ENCODE results near the gene SERPINB2.

The SERPINB2 gene, protein sequence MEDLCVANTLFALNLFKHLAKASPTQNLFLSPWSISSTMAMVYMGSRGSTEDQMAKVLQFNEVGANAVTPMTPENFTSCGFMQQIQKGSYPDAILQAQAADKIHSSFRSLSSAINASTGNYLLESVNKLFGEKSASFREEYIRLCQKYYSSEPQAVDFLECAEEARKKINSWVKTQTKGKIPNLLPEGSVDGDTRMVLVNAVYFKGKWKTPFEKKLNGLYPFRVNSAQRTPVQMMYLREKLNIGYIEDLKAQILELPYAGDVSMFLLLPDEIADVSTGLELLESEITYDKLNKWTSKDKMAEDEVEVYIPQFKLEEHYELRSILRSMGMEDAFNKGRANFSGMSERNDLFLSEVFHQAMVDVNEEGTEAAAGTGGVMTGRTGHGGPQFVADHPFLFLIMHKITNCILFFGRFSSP

DNA sequence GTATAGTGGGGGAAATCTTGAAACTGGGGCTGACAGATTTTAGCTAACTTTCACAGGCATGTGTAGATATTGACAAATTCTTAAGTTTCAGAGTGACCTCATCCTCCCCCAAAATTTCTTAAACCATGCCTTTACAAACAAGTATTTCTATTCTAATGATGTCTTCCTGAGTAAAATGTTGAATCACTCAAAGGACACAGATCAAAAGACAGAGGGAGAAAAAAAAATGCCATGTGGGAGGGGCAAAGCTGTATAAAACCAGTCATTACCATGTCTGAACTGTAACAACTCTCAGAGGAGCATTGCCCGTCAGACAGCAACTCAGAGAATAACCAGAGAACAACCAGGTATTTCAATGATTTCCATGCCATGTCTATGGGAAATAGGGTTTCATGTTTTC lies at the start of gene SERPINB2:
TSS of gene SERPINB2 (plus strand) at position 282 of the 400 bp plus-strand sequence. CDS start 3,740 bp downstream, outside the sequence.
- DNase-seq: no peak

DNA sequence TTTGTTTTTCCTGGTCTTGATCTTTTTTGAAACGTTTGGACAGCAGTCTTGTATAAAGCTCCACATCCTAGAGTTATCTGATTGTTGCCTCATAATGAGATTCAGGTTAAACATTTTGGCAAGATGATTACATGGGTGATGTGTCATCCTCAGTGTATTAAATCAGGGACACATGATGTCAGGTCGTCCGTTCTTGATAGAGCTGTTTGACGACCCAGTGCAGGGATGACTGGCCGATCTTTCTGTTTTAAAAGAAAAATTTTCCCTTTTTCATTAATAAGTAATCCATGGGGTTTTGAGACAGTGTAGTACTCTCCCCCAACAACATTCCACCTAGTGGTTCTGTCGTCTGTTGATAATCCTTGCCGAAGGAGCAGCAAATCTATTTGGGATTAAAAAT lies 44.5 kb upstream of the SERPINB2 start:
- DNase-seq: no peak

DNA sequence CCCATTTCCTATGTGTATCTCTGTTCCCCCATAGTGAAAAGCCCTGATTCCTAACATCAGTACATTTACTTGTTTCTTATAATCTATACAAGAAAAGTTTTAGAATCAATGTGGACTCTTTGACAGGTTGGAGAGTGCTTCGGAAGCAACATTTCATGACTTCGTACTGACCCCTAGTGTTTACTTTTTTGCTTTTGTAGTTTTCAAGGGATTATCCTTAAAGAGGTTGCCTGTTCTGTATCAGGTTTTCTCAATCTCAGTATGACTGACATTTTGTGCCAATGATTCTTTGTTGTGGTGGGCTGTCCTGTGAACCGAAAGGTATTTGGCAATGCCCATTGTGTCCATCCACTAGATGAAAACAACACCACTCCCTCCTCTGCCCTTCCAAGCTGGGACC lies 43.3 kb upstream of the SERPINB2 start:
- DNase-seq: no peak

DNA sequence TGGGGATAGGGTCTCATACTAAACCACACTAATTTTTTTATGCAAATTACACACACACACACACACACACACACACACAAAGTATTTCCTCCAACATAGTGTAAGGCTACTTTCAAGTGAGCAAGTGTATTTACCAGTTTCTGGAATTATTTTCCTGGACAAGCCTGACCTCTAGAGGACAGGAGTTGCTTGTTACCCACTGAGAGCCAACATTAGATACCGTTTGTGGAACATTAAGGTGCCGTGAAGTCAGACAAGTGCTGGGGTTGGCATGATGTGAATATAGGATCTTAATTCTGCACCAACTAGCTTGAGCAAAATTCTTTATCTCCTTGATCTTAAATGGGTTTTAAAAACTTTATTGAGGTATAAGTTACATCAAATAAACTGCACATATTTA lies 39.3 kb upstream of the SERPINB2 start:
- DNase-seq: no peak

DNA sequence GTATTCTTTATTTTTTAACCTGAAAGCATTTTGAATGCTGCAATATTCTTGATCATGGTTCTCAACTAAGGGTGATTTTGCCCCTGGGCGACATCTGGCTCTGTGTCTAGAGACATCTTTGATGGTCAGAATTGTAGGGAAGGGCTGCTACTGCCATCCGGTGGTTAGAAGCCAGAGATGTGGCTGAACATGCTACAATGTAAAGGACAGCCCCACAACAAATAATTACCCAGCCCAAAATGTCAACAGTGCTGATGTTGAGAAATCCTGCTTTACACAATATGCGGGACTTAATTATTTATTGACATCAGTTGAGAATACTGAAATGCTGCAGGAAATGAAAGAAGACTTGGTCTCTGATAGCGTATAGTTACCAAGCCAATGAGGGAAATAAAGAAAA lies 37.5 kb upstream of the SERPINB2 start:
- DNase-seq: no peak

DNA sequence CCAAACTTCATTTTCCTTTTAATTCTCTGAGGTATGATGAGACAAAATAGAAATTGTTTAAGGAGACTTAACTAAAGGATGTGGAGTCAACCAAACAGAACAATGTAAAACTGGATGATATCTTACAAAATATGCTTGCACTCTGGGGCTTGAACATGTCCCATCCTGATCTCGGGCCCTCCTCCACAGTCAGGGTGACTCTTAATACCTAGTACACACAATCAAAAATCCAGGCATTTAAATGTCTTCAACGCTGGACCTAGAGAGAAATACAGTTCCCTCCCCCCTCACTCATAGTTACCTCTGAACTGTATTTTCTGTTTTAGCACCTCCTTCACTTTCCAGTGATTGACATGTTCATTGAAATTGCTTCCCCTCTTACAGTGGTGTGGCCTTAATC lies 36.9 kb upstream of the SERPINB2 start:
- no peak for DNase-seq

DNA sequence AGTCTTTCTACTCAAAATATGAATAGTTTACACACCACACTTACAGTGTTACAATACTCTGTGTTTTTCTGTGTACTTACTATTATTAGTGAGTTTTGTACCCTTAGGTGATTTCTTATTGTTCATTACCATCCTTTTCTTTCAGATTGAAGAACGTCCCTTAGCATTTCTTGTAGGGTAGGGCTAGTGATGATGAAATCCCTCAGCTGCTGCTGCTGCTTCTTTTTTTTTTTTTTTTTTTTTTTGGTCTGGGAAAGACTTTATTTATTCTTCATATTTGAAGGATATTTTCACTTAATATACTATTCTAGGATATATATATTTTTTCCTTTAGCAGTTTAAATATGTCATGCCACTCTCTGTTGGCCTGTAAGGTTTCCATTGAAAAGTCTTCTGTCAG lies 29.0 kb upstream of the SERPINB2 start:
- no peak for DNase-seq

DNA sequence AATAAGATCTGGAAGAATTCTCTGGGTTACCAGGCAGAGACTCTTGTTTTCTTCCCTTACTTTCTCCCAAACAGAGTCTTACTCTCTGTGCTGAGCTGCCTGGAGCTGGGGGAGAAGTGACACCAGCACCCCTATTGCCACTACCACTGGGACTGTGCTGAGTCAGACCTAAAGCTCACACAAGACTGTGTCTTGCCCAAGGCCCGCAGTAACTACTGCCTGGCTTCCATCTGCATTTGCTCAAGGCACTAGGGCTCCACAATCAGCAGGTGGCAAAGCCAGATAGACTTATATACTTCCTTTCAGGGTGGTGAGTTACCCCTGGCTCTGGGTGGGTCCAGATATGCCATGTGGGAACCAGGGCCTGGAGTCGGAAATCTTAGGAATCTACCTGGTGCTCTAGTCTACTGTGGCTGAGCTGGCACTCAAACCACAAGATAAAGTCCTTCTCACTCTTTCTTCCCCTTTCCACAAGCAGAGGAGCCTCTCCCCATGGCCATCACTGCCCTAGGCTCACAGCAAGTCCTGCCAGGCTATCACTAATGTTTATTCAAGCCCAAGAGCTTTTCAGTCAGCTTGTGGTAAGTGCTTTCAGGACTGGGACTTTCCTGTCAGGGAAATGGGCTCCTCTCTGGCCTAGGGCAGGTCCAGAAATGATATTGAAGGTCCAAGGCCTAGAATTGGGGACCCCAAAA lies 27.6 kb upstream of the SERPINB2 start:
- no peak for DNase-seq

DNA sequence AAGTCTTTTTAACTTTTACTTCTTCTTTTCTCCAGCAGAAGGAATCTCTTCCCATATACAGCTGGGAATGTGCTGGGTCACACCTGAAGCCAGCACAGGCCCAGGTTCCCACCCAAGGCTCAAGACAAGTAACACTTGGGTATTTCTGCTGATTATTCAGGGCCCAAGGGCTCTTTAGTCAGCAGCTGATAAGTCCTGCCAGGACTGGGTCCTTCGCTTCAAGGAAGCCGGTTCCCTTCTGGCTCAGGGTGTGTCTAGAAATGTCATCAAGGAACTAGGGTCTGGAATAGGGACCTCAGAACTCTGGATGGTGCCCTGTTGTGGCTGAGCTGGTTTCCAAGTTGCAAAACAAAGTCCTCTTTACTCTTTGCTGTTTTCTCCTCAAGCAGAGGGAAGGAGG lies 27.0 kb upstream of the SERPINB2 start:
- no peak for DNase-seq

DNA sequence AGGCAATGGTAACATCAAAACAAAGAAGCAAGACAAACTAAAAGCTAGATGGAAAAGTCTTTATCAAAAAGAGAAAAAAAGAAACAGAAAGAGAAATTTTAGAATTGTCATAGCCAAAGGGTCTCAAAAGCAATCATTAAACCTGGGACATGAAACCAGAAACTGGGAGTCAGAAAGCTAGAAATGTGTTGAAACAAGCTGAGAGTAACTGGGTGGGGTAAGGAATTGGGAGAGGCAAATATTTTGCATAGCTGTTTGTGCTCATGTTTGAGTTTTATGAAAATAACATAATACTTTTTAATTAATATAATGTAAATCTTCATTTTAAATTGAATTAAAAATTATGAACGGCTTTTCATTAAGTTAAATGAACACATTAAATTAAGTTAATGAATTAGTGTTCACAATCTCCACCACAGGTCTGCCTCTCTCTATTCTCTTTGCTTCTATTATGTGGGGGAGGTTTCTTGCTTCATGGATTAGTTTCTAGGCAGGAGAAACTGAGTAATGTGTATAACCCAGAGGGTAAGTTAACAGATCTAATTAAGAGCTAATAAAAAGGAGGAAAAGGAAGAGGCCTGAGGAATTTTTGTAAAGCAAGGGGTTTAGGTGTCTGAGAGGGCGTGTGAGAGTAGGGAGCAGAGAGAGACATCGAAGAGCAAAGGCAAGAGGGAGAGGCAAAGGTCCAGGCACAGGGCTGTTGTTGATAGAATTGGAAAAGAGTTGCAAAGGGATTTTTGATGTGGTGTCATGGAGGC lies 20.0 kb upstream of the SERPINB2 start:
- no peak for DNase-seq

DNA sequence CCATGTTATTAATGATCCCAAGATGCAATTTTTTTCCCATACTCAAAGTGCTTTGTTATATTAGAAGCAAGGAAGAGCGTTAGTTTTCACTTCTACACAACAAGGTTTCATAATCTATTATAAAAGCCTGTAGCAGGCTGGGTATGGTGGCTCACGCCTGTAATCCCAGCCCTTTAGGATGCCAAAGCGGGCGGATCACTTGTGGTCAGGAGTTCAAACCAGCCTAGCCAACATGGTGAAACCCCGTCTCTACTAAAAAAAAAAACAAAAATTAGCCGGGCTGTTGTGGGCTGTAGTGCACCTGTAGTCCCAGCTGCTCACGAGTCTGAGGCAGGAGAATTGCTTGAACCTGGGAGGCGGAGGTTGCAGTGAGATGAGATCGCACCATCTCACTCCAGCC lies 19.0 kb upstream of the SERPINB2 start:
- DNase-seq: no peak

DNA sequence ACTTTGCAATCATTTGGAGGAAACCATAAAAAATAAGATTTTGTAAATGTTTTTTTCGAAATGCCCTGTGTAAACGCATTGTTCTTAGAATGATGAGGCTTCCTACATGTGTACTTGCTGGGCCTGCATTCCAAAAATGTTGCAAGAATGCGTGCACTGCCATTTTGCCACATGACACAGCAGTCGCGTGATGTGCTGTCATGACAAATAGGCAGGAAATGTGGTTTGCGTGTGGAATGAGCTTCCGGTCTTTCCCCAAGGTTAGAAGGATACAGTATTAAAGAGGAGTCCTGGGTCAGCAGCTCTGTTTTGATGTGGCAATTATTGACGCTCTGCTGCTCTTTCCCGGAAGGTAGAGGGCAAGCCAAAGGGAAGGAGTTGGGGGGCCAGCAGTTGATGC lies 18.1 kb upstream of the SERPINB2 start:
- no peak for DNase-seq

DNA sequence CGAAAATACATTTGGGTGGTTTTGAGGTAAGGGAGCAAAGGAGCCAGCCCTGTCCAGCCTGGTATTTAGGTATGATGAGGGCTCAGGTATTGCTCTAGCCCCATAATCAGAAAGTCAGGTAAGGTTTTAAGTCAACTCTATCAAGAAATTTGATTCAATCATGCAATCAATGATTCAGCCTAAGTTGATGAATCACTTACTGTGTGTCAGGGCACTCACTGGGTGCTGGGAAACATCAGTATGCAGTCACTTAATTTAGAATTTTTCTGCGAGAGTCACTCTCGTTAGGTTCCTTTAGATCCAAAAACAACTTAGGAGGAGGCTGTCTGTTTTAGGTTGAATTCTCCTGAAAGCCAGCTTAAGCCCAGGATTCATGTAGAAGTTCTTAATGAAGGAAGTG lies 17.7 kb upstream of the SERPINB2 start:
- no peak for DNase-seq

DNA sequence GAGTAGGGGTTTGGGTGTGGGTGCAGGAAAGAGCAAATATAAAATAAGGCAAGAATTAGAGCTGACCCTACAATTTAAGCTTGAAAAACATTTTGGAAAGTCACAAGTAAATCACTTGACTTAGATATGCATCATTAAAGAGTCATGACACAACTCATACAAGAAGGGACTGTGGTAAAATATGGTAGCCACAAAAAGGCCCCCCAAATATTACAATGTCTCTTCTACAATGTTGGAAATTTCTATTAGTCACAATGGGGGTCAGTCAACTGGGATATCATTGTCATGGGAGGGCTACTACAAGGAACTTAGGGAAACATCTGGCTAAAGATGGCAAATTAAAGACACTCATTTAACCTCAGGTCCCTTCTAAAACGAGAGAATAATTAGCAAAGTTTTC lies 15.7 kb upstream of the SERPINB2 start:
- no peak for DNase-seq

DNA sequence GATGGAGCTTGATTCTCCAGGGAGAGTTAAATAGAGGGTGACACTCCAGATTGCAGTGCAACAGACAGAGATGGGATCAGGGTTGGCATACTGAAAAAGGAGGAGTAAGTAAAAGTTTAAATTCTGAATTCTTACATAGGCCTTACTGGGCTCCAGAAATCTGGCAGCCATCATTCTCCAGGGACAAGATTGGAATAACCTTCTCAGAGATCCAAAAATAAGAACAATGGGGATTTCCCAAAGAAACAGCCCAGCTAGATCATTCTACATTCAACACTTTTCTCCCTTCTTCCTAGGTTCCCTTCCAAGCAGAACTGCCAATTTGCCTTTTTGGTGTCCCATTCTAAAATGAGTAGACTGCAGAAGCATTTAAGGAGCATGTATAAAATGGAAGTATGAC lies 14.9 kb upstream of the SERPINB2 start:
- no peak for DNase-seq

DNA sequence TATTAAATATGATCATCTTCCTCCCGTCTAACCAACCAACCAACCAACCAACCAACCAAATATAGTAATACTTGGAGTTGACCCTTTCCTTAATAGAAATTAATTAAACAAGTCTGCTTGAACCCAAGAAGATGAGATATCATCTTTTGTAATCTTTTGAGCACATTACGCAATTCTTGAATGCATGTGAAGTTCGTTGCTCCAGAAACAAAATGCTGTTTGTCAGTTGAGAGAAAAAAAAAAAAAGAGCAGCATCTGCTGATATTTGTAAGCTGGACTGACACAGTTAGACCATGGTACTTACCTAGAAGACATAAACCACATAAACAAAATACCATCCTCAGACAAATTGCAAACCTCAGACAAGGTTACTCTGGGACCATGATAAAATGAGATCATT lies 9.2 kb upstream of the SERPINB2 start:
- DNase-seq: no peak

DNA sequence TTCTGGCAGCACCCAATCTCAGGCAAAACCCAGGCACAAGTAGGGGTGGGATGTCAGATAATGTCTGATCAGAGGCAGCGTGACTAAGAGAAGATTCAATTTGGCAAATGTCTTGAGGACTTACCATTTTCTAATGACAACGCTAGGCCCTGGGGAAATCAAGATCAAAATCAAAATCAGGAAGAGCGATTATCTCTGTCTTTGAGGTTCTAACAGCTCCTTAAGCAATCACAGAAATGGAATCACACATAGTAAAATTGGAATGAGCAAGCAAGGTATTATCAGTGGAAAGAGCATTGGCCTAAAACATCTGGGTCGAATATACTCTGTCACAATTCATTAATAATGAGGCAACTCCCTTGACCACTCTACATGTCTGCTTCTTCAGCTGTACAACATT lies 8.6 kb upstream of the SERPINB2 start:
- DNase-seq: no peak

DNA sequence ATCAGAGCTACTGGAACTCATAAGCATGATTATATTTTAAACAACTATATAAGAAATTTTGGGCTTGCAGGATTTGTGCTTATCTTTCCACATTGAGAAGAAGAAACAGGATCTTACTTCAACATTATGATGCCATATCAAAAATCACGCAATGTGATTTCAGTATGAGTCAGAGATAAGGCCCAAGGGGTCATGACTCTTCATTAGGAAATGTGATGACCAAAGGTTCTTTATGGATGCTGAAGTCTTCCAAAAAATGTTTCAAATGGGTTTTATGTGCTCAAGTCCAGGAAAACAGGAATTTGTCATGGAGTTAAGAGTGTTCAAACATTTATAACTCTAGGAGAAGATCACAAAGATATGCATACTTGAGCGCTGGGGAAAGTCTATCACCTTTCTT lies 7.8 kb upstream of the SERPINB2 start:
- no peak for DNase-seq

DNA sequence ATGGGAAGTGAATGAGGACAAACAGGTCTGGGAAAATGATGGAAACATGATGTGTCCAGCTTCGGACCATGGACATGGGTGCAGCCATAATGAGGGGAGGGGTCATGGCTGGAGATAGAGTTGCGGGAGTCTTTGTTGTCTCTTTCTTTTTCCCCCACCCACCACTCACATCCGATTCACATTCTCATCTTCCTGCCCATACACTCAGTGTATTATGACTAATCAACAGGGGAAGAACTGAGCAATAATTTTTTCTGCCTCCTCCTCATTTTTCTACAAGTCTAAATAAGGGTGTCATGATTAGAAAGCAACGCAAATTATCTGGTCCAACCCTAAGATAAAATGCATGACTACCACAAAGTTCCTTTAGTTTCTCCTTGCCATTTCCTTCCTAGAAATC lies 5.7 kb upstream of the SERPINB2 start:
- DNase-seq: no peak

DNA sequence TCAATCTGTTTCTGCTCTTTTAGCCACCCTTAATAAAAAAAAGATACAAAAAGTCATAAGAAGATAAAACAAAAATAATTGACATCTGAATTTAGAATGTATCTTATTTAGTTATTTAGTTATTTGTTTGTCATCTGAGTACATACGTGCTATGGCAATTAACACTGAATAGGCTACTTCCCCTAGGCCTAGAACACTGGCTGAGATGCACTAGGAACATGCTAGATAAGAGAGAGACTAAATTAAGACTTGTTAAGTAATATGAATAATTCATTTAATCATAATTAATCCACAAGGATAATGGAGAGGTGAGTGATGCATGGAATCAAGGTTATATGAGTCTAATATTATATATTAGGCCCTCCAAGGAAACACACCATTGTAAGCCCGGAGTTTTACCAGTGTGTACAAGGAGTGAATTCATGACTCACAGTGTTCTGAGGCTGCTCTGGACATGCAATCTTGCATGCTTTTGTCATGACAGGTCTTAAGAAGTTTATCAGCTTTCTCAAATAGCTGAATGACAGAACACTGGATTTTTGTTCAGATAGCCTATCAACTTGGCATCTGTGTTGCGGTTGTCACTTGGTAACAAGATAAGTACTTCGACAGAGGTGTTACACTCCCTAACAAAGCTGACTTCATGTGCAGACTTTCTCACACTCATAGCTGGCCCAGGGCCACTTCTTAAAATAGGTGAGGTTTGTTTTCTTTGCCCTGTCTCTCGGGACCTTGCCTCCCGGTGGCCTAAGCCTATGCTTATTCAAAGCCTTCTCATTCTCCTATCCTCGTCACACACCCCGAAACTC lies 5.0 kb upstream of the SERPINB2 start:
- DNase-seq: no peak

DNA sequence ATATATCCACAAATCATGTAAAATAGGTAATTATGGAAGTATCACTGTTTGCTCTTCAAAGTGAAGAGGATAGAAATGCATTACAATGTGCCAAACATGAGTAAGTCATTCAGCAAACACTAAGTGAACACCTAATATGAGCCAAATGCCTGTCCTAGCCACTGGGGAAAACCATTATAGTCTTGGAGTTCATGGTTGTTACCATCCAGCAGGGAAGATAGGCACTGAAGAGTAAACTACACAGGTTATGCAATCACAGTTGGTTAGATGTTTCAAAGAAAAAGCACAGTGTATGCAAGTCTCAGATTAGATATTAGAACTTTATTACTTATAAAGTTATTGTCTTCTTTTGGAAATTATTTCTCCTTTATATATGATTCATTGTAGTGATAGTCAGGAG lies 3.9 kb upstream of the SERPINB2 start:
- no peak for DNase-seq

DNA sequence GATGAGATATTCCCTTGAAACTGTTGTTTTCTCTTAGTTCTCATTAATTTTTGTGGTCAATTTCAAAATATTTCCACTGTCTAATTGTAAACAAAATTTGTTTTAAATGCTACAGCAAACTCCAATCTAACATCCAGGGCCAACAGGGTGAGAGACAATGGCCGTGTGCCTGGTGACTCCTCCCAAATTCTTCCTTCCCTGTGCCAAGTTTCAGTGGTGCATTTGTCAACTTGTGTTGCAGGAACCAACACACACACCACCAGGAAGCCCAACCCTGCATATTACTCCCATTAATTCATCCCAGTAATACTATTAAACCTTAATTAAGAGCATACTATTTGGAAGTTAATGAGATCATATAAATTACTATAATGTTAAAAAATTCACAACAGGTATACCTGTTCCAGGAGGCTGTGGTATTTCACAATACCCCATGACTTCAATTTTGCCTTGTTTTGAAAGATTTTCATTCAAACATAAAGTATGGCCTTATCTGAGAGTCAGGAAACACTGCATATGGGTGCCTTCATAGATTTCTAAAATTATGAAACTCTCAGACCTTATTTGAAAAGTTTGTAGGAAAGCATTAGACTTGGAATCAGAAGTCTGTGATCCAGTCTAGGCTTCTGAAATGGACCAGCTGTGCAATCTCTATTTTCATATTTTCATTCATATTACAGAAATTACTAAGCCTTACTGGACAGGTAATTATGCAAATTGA lies 1.1 kb downstream of the SERPINB2 start:
- no peak for DNase-seq
